Anterior cingulate cortex (tissue), 58 donors: ENCODE measurements around the gene TPM3.
"Not testable (repeated sequence)": the region's sequence is repeated elsewhere in the genome, so short reads cannot be mapped to it uniquely, and the experiment has no call there.

Experiments used
- DNase-seq, 58 donors: peaks; one replicate each; lab custom pipeline; 2025; lab: John Stamatoyannopoulos, UW

Gene TPM3

DNA sequence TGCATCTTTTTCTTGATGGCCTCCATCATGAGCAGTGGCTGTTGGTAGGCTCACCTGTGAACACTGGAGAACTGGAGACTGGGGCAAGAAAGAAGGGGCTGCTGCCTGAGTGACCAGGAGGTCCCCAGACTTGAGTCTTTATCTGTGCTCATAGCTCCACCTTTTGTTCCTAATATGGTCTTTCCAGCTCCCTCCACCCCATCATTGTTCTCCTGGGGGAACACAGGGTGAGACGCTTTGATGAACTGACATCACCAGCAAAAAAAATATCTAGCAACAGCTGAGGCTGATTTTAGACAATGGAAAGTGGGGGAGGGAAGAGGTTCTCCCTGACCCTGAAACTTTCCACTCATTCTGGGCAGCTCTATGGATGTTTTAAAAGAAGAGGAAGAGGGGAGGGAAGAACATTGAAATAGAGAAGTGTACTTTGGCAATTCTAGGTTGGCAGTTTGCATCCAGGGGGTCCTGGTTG, at the start of gene TPM3:
Gene TPM3 (minus strand): TSS at position 111 of the 472 bp plus-strand sequence. CDS start 82 bp downstream, at position 29.
- no peak for DNase-seq

DNA sequence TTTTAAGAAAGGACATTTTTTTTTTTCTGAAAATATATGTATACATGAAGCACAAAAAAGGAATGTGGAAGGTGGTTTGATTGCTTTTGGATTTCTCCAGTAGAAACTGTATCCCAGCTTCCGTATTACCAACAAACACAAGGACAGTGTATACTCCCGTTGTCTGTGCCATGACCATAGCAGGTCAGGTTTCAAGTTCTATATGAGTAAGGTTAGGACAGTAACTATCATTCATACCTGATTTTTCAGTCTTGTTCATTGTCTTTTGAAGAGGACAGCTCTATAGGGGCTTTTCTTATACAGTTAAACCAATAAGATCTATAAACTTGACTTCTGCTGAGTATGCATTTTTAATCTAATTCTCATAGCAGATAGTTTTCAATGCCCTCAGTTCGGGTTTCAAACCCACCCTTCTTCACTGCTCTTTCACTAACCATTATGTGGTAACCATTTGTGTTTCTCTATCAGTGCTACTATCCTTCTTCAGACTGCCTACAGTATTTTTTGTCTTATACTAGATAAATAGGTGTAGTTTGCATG, 48.5 kb upstream of the TPM3 start:
- no peak for DNase-seq

DNA sequence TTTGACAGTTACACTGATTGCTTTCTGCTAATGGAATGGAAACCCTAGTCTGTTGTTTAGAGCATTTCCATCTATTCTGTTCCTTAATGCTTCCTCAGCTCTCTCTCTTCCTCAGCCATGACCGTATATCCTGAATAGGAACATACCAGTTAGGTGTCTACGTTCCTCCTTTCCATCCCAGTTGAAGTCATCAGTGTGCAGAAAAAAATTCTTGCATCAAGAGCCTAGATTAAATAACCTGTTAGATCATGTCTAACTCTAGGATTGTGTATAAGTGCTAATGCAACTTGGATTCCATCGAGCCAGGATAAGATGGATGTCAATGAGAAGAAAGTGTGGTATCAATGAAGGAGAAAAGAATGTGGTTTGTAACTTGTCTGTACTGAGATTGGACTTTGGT, 47.6 kb upstream of the TPM3 start:
- DNase-seq: no peak

DNA sequence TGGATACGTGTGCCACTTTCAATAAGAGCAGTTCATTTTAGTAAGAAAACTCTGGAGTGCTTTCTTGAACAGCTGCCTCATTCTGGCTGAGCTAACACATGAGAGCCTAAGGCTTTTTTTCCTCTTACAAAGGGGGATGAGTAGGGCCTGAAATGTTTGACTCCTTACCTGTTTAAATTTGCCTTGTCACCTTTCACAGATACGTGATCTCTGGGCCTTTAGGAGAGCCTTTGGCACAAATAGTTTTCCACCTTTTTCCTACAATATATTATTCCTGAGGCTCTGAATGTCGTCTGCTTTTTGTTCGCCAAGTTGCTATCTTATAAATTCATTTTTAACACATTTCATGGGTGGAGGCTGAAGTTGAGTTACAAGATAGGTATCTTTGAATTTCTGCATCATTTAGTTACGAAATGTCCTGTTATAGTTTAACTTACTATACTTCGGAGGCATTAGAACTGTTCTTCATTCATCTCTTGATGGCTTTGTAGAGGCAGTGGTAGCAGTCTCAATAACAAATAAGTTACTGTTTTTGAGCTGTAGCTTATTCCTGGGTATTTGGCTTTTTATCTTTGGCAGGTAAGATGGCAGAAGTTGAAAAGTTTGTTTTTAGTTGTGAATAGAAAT, 46.1 kb upstream of the TPM3 start:
- no peak for DNase-seq

DNA sequence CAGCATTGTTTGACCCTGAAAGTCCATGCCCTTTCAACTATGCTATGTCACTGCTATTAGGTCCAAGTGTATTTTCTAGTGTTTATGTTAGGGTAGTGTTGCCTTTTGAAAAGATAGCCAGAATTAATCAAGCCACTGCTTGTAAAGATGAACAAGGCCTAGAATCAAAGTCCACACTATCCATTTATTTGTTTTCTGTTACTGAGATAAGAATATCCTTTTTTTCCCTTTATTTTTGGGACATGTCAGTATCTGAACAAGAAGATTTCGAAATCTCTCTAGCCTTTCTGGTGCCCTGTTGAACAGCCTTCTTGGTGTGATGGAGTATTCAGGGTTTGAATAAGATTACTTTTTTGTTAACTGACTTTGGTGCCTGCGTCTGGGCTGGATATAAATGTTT, 45.5 kb upstream of the TPM3 start:
- DNase-seq: no peak

DNA sequence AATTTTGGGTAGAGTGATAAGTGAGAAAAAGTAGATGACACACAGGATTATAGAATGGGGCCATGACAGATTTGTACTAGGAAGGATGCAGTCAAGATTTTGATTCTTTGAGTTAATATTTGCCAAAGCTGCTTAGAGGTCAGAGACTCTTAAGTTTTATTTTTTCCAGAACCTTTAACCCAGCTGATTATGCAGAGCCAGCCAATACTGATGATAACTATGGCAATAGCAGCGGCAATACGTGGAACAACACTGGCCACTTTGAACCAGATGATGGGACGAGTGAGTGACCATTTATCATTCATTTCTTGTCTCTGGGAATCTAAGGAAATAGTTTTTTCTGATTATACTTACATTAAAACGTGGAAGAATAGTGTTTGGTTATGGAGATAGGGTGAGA, 45.0 kb upstream of the TPM3 start:
- no peak for DNase-seq

DNA sequence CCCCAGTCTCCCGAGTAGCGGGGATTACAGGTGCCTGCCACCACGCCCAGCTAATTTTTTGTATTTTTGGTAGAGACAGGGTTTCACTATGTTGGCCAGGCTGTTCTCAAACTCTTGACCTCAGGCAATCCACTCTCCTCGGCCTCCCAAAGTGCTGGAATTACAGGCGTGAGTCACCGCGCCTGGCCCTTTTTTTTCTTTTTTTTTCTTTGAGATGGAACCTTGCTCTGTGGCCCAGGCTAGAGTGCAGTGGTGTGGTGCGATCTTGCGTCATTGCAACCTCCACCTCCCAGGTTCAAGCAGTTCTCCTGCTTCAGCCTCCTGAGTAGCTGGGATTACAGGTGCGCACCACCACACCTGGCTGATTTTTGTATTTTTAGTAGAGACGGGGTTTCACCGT, 41.2 kb upstream of the TPM3 start:
- not testable (repeated sequence) for DNase-seq

DNA sequence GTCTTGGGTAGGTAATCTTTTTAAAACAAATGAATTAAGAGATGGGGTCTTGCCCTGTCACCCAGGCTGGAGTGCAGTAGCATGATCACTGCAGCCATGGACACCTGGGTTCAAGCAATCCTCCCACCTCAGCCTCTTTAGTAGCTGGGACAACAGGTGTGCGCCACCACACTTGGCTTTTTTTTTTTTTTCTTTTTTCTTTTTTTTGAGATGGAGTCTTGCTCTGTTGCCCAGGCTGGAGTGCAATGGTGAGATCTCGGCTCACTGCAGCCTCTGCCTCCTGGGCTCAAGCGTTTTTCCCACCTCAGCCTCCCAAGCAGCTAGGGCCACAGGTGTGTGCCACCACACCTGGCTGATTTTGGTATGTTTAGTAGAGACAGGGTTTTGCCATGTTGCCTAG, 39.2 kb upstream of the TPM3 start:
- not testable (repeated sequence) for DNase-seq

DNA sequence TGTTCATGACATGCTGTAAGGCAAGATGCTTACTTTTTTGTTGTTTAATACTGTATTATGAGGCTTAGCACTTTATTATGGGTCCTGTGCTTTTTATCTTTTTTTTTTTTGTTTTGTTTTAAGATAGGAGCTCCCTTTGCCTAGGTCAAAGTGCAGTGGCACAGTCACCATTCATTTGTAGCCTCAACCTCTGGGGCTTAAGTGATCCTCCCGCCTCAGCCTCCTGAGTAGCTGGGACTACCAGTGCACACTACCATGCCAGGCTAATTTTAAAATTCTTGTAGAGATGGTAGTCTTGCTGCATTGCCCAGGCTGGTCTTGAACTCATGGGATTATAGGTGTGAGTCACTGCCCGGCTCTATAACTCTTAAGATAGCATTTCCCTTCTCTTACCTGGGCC, 33.5 kb upstream of the TPM3 start:
- no peak for DNase-seq

DNA sequence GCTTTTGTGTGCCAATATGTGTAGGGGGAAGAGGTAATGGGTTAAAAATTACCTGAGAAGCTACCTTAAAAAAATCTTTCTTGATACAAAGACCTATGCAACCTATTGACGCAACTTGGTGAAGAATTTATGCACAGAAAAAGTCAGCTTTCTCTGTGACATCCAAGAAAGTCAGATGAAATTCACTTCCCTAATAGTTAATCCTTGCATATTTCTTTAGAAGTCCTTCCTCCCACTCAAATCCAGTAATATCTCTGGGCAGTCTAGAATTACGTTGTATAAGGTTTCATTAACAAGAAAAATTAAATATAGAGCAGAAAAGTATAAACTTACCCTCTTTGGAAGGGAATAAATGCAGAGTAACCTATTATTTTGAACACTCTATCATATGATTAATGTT, 31.7 kb upstream of the TPM3 start:
- no peak for DNase-seq

DNA sequence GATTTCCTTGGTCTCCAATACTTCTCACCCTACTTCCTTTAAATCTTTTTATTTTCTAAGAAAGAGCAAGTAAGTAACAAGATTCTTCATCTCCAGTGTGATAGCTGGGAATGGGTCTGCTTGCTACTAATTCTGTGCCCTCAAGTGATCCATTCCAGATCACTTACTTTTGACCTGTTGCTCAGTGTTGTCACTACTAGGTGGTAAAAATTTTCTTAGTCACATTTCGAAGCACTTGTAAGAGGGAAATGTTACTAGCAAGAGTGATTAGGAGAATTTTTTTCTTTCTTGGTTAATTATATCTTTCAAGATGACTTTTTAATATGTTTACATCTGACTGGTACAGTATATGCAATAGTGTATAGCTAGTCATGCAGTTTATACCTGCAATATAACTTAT, 31.0 kb upstream of the TPM3 start:
- no peak for DNase-seq

DNA sequence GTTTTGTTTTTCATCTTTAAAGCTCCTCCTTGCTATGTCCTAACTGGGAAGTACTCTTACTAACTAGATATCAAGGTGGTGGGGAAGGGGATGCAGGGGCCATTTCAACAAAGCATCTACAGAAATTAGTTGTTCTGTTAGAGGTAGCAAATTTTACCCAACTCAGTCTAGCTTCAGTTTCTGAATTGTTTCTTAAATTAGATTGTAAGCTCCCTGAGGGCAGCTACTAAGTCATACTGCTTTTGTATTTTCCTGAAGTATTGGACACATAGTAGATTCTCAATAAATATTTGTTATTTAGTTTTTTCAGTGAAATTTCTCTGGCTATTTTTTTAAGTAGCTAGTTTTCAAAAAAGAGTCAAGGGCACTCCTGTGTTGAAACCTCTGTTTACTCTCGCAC, 30.6 kb upstream of the TPM3 start:
- DNase-seq: no peak

DNA sequence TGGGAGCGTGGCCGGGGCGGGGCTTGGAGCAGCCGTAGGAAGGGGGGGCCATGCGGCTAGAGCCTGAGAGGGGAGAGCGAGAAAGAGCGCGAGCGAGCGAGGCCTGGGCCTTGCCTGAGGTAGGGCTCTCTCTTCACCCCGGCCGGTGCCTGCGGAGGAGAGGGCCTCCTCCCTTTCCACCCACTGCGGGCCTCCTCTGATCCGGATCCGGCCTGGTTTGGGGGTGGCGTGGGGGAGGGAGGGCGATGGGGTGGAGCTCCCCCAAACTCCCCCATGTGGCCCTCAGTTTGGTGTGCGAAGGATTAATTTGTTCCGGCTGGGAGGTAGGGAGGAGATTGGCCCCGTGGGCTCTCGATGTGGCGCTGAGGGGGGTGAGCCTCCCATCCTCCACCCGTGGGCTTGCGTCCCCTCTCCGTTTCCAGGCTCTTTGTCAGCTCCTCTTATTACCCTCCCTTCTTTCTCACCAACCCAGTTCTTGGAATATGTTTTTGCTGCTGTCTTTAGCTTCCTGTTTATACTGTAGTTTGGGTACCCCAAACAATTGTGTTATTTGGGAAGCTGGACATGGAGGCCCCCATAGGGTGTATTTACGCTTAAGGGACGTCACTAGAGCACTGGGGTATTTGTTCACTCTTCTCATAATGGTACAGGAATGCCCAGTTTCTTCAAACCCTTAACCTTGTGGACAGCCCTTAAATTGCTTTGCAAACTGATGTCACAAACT, 29.5 kb upstream of the TPM3 start:
- peak in 41 of 58 donors; percentile 1 to 76 (median 53) for DNase-seq

DNA sequence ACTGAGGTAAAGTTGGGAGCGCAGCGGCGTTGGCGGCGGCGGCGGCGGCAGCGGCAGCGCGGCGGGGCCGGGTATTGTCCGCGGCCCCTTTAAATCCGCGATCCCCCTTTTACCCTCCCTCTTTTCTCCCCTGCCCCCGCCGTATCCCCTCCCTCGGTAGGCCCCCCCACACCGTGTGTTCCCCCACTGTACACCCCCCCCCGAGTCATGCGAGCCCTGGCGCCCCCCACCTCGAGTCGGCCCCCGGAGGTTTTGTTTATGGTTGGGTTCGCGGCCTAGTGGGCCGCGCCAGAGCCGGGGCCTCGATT, 29.0 kb upstream of the TPM3 start:
- peak in 12 of 58 donors; percentile 42 to 76 (median 64) for DNase-seq

DNA sequence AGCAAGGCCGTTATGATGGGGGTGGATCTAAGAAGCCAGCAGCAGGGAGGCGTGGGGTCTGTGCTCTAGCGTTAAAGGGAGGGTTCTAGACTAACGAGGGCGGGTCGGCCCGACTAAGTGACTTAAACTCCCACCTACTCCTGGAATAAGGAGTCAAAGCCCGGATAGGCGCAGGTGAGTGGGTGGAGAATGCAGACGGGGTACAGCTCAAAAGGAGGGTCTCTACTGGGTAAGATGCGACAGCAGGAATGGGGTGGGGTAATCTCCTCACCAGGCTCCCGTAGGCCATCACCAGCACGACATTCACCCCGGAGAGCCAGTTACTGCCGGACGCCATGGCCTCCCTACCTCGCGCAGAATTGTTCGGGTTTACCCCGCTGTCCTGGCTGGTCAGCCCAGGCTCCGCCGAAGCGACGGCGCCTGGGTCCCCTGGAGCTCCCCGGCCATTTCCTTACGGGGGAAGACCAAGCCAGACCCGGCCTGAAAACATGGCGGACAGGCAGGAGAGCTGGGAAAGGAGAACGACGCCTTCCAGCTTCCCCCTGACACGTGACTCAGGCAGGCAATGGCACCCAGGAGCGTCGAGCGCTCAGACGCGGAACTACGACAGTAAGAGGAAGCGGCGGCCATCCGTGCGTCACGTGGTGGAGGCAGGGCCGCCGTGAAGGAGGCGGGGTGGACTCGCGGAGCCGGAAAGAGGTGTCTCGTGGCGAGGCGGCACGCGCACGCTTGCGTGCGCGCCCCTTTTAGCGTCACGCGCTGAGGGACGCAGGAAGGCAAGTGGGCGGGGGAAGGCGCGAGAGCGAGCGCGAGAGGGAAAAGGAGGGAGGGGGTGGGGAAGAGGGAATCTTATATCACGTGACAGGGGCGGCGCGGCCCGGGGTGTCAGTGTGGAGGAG, 28.4 kb upstream of the TPM3 start, which contains the start of gene UBAP2L:
Gene UBAP2L (plus strand): TSS at position 885 of the 899 bp plus-strand sequence. CDS start 4,169 bp downstream, outside the sequence.
- DNase-seq: peak; percentile 94 to 100 (median 99)

DNA sequence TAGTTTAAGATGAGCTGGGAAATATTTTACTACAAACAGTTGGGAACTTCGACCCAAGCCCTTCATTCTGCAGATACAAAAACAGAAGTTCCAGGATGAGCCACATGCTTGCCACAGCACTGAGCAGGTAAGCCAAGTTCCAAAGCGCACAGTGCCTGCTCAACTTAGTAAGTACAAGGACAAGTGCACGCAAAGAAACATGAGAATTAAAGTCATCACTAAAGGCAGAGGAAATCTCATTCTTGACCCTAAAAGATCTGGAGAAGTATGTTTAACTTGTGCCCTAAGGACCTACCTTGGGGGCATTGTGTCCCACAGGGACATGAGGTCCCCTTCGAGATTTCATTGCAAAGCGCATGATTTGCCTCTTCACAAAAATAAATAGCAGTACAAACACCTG, 27.6 kb upstream of the TPM3 start:
- DNase-seq: no peak

DNA sequence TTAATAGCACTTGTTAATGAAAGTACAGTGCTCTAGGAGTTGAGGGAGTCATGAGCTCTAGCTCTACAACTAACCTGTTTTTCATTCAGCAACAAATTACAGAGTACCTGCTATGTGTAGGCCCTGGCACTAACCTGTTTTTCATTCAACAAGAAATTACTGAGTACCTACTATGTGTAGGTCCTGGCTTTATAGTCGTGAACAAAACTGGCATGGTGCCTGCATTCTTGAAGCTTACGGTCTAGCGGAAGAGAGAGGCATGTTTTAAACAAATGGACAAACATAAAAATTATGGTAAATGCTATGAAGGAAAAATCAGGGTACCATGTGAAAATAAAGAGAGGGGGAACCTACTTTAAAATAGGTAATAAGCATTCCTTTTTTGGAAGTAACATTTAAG, 26.6 kb upstream of the TPM3 start:
- no peak for DNase-seq

DNA sequence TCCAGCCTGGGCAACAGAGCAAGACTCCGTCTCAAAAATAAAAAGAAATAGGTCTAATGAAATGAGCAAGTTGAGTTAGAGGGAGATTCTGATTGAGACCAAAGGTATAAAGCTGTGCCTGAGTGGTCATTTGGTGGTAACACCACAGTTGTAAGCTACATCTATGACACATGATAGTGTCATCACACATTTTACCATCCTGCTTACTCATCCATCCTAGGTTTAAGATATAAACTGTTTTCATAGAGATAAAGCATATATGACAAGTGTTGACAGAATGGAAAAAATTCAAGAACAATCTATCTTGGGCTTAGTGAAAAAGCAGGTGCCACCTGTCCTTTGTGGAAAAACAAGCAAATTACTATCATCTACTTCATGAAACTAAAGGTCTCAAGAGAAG, 21.4 kb upstream of the TPM3 start:
- no peak for DNase-seq

DNA sequence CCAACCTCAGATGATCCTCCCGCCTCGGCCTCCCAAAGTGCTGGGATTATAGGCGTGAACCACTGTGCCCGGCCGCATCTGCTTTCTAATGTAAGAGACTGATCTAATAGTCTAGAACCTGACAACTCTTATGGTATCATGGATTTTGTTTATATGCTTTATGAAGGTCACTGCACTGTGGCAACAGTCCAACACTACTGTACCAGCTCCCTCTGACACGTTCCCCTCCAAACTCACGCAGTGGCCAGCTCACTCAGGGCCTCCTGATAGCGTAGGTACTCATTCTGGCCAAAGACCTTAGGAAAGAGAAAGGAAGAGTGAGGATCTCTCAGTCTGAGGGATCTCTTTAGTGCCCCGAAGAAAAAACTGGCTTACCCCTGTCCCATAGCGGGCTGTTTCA, 20.2 kb upstream of the TPM3 start:
- DNase-seq: no peak

DNA sequence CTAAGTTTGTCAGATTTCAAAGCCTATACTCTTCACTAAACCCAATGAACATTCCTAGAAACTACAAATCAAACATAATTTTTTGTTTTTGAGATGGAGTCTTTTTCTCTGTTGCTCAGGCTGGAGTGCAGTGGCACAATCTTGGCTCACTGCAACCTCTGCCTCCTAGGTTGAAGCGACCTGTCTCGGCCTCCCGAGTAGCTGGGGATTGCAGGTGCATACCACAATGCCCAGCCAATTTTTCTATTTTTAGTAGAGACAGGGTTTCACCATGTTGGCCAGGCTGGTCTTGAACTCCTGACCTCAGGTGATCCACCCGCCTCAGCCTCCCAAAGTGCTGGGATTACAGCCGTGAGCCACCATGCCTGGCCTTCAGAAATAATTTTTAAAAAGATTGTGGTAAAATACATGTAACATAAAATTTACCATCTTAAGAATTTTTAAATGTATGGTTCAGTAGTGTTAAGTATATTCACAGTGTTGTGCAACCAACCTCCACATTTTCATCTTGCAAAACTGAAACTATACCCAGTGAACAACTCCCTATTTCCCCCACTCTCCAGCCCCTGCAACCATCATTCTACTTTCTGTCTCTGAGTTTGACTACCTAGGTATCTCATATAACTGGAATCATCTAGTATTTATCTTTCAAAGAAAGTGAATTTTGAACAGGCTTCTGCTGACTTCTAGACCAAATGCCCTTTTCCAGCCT, 16.9 kb upstream of the TPM3 start:
- no peak for DNase-seq
